ENCODE results near the gene PCCB.

The PCCB gene

DNA sequence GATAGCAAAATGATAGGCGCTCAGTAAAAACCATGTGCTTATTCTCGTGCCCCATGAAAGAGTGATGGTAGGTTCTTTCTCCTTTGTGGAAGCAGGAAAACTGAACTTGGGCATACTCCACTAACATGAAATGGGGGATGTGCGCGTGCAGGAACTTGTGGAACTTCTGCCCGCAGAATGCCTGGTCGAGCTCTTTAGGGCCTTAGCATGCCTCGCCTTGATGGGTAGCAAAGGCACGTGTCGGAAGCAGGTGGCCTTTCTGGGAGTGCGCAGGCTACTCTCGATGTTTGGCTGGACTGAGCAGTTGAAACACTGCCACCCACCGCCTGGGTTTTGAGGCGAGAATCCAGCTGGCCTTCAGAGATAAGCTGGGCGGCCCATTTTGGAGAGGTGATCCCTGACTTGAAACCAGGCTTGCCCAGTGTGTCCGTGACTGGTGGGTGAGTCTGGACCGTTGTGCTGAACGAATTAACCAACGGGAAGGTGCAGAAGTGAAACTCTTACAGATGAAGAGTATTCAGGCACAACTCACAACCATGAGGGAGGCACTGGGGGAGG lies 842 bp downstream of the PCCB start (continued):
- TF ChIP-seq, protein P1, sequence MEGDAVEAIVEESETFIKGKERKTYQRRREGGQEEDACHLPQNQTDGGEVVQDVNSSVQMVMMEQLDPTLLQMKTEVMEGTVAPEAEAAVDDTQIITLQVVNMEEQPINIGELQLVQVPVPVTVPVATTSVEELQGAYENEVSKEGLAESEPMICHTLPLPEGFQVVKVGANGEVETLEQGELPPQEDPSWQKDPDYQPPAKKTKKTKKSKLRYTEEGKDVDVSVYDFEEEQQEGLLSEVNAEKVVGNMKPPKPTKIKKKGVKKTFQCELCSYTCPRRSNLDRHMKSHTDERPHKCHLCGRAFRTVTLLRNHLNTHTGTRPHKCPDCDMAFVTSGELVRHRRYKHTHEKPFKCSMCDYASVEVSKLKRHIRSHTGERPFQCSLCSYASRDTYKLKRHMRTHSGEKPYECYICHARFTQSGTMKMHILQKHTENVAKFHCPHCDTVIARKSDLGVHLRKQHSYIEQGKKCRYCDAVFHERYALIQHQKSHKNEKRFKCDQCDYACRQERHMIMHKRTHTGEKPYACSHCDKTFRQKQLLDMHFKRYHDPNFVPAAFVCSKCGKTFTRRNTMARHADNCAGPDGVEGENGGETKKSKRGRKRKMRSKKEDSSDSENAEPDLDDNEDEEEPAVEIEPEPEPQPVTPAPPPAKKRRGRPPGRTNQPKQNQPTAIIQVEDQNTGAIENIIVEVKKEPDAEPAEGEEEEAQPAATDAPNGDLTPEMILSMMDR (tag by site-specific recombination; IDR thresholded peaks at IDR 0.05), result peak; percentile 48
- TF ChIP-seq ZNF623 (tag by site-specific recombination; IDR thresholded peaks at IDR 0.05) (no peak), REPIN1 (tag by site-specific recombination; IDR thresholded peaks at IDR 0.05; ENCODE audit: low read depth) (no peak)
- TF ChIP-seq, protein P2, sequence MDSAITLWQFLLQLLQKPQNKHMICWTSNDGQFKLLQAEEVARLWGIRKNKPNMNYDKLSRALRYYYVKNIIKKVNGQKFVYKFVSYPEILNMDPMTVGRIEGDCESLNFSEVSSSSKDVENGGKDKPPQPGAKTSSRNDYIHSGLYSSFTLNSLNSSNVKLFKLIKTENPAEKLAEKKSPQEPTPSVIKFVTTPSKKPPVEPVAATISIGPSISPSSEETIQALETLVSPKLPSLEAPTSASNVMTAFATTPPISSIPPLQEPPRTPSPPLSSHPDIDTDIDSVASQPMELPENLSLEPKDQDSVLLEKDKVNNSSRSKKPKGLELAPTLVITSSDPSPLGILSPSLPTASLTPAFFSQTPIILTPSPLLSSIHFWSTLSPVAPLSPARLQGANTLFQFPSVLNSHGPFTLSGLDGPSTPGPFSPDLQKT (IDR thresholded peaks at IDR 0.05; ENCODE audit: borderline replicate concordance, low read depth, low read length), result no peak
- TF ChIP-seq, protein P3, sequence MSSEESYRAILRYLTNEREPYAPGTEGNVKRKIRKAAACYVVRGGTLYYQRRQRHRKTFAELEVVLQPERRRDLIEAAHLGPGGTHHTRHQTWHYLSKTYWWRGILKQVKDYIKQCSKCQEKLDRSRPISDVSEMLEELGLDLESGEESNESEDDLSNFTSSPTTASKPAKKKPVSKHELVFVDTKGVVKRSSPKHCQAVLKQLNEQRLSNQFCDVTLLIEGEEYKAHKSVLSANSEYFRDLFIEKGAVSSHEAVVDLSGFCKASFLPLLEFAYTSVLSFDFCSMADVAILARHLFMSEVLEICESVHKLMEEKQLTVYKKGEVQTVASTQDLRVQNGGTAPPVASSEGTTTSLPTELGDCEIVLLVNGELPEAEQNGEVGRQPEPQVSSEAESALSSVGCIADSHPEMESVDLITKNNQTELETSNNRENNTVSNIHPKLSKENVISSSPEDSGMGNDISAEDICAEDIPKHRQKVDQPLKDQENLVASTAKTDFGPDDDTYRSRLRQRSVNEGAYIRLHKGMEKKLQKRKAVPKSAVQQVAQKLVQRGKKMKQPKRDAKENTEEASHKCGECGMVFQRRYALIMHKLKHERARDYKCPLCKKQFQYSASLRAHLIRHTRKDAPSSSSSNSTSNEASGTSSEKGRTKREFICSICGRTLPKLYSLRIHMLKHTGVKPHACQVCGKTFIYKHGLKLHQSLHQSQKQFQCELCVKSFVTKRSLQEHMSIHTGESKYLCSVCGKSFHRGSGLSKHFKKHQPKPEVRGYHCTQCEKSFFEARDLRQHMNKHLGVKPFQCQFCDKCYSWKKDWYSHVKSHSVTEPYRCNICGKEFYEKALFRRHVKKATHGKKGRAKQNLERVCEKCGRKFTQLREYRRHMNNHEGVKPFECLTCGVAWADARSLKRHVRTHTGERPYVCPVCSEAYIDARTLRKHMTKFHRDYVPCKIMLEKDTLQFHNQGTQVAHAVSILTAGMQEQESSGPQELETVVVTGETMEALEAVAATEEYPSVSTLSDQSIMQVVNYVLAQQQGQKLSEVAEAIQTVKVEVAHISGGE (tag by site-specific recombination; conservative IDR thresholded peaks at IDR 0.05; ENCODE audit: low read depth), result no peak

DNA sequence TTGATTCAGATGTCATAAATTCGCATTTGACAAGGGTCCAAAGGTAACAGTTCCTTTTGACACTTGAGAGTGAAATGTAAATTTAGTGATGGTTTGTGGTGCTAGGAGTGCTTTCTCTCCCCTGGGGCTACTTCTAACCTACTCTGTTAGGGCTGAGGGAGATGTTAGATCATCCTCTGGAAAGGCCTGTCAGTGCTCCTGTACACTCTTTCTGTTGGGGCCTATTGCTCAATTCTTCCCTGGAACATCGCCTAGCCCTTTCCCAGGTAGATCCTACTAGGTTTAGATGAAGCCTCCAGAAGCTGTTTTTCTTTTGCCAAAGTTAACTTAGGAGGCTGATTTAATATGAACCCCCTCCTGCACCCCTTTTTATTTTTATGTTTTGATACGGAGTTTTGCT lies 1.4 kb downstream of the PCCB start:
- Histone ChIP-seq H3K27ac (ENCODE audit: extremely low read depth, low read depth, low read length) (no peak overlapping the region), H3K4me1 (ENCODE audit: control insufficient read depth, insufficient read depth, low read length) (peaks cover 2% of the 10 kb centered on the region), H3K4me3 (ENCODE audit: low read depth, low read length) (no peak overlapping the region), H3K36me3 (ENCODE audit: control insufficient read depth in 2 of 2, insufficient read depth in 1 of 2, low read length in 2 of 2) (peaks cover 0 to 12% of the 10 kb centered on the region in 2 experiments; a peak in 2 of 3 replicates), H3K9me3 (ENCODE audit: control insufficient read depth, insufficient read depth, low read depth, low read length) (no peaks in the 10 kb centered on the region)
- ChIA-PET POLR2A (interaction anchor here (1.3 kb wide), 1 partner anchor 55 kb away, joined by 9 read pairs; the partner anchor contains the start of gene MSL2), CTCF (interaction anchor here (0.6 to 1.4 kb wide), 2 partner anchors 14 to 279 kb away, joined by 3 read pairs; no protein-coding TSS in a partner anchor)
- no peak for TF ChIP-seq TCF7L2 (IDR thresholded peaks at IDR 0.05; ENCODE audit: borderline replicate concordance, low read depth, low read length)
- peak; percentile 13; the same call in 1 of the 2 replicates for TF ChIP-seq ZNF335 (tag by site-specific recombination; conservative IDR thresholded peaks at IDR 0.05)
- peak; percentile 32; the same call in 1 of the 2 replicates for TF ChIP-seq PRDM1 (tag by site-specific recombination; IDR thresholded peaks at IDR 0.05)

DNA sequence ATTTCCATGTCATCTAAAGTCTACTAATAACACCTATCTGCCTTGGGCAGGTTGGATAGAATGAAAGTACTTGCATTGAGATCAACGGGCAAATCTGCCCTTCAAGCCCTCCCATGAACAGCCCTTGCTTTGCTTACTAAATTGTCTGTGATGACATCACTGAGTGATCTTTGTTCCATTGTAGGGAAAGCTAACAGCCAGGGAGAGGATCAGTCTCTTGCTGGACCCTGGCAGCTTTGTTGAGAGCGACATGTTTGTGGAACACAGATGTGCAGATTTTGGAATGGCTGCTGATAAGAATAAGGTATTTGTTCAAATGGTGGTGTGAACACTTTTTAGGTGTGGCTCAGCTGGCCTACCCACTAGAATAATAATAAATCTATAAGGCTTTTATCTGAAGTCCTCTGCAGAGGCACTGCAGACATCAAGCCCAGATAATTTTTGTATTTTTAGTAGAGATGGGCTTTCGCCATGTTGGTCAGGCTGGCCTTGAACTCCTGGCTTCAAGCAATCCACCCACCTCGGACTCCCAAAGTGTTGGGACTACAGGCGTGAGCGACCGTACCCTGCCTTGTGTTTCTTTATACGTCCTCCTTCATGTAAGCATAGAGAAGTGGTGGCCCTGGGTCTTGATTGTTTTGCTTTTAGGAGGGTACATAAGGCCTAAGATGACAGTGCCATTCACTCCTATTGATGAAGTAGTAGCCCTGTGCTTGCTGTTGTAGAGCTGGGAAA lies 5.7 kb downstream of the PCCB start:
- ChIA-PET CTCF (no interaction called here), POLR2A (no interaction called here)
- no peak overlapping the region for H3K4me3 ChIP-seq (ENCODE audit: low read depth, low read length)
- H3K4me1 ChIP-seq (ENCODE audit: control insufficient read depth, insufficient read depth, low read length), result peaks cover 2% of the 10 kb centered on the region
- TF ChIP-seq ZNF571 (tag by site-specific recombination; IDR thresholded peaks at IDR 0.05) (no peak), ZNF366 (tag by site-specific recombination; conservative IDR thresholded peaks at IDR 0.05) (0 out of 2 replicates have a peak, but pooled peaks have one; percentile 2), ZBTB17 (tag by site-specific recombination; IDR thresholded peaks at IDR 0.05) (0 out of 2 replicates have a peak, but pooled peaks have one; percentile 13)
- no peaks in the 10 kb centered on the region for H3K9me3 ChIP-seq (ENCODE audit: control insufficient read depth, insufficient read depth, low read depth, low read length)
- H3K36me3 ChIP-seq (ENCODE audit: control insufficient read depth in 2 of 2, insufficient read depth in 1 of 2, low read length in 2 of 2), result peaks cover 15 to 42% of the 10 kb centered on the region in 2 experiments
- H3K27ac ChIP-seq (ENCODE audit: extremely low read depth, low read depth, low read length), result no peak overlapping the region

DNA sequence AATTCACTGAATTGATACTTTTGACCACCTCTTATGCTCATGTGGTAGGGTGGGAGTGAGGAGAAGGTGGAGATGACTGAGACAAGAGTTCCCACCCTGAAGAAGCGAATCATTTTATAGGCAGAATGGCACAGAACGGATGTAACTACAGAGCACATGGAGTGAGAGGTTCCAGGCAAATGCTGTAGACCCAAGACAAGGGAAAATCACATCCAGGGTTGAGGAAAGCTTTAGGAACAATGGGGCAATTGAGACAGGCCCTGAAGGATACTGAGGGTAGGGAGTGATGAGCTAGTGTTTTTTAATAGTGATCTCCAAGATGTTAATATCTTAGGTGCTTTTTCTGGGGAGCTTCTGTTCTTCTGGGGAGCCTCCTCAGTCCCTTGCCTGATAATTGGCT lies 8.1 kb downstream of the PCCB start:
- ChIA-PET POLR2A (no interaction called here), CTCF (interaction anchor here (0.7 kb wide), 1 partner anchor 9 kb away, joined by 3 read pairs; no protein-coding TSS in a partner anchor)
- Histone ChIP-seq H3K4me3 (ENCODE audit: low read depth, low read length) (no peak overlapping the region), H3K9me3 (ENCODE audit: control insufficient read depth, insufficient read depth, low read depth, low read length) (no peaks in the 10 kb centered on the region), H3K27ac (ENCODE audit: extremely low read depth, low read depth, low read length) (no peak overlapping the region), H3K4me1 (ENCODE audit: control insufficient read depth, insufficient read depth, low read length) (no peaks in the 10 kb centered on the region), H3K36me3 (ENCODE audit: control insufficient read depth in 2 of 2, insufficient read depth in 1 of 2, low read length in 2 of 2) (peaks cover 28 to 61% of the 10 kb centered on the region in 2 experiments)
- no peak for TF ChIP-seq ZNF433 (tag by site-specific recombination; IDR thresholded peaks at IDR 0.05; ENCODE audit: low read depth)
- TF ChIP-seq, protein P4, sequence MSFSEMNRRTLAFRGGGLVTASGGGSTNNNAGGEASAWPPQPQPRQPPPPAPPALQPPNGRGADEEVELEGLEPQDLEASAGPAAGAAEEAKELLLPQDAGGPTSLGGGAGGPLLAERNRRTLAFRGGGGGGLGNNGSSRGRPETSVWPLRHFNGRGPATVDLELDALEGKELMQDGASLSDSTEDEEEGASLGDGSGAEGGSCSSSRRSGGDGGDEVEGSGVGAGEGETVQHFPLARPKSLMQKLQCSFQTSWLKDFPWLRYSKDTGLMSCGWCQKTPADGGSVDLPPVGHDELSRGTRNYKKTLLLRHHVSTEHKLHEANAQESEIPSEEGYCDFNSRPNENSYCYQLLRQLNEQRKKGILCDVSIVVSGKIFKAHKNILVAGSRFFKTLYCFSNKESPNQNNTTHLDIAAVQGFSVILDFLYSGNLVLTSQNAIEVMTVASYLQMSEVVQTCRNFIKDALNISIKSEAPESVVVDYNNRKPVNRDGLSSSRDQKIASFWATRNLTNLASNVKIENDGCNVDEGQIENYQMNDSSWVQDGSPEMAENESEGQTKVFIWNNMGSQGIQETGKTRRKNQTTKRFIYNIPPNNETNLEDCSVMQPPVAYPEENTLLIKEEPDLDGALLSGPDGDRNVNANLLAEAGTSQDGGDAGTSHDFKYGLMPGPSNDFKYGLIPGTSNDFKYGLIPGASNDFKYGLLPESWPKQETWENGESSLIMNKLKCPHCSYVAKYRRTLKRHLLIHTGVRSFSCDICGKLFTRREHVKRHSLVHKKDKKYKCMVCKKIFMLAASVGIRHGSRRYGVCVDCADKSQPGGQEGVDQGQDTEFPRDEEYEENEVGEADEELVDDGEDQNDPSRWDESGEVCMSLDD (tag by site-specific recombination; IDR thresholded peaks at IDR 0.05), result no peak
- TF ChIP-seq, protein P5, sequence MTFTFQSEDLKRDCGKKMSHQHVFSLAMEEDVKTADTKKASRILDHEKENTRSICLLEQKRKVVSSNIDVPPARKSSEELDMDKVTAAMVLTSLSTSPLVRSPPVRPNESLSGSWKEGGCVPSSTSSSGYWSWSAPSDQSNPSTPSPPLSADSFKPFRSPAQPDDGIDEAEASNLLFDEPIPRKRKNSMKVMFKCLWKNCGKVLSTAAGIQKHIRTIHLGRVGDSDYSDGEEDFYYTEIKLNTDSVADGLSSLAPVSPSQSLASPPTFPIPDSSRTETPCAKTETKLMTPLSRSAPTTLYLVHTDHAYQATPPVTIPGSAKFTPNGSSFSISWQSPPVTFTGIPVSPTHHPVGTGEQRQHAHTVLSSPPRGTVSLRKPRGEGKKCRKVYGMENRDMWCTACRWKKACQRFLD (tag by site-specific recombination; IDR thresholded peaks at IDR 0.05), result no peak

All from HEK293 (cell line).